ENCODE measurements around the gene OR8H3.
"Not testable (repeated sequence)": the region's sequence is repeated elsewhere in the genome, so short reads cannot be mapped to it uniquely, and the experiment has no call there.

Gene OR8H3

GRCh38 chr11:56122073-56122472 lies at the start of gene OR8H3:
TSS of gene OR8H3 (plus strand) at chr11:56122373. CDS start at chr11:56122373, 0 bp downstream.
- no peak for DNase-seq

- no peak for DNase-seq
Observed at GRCh38 chr11:56089697-56090096, 32.5 kb upstream of the OR8H3 start.

DNA sequence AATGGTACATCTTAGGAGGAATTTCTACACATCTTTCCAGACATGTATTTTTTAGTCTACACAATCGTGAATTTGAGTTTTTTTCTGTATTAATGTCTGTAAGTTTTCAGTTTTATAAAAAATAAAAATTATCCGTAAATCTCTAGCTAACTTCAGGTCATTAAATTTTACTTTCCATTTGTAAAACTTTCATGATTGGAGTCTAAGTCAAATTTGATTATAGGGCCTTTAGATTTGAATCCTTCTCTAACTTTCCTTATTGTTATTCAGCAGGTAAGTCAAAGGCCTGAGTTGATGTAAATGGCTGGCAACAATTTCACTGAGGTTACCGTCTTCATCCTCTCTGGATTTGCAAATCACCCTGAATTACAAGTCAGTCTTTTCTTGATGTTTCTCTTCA lies 29.2 kb upstream of the OR8H3 start, which contains the start of gene OR8I2:
Gene OR8I2 (plus strand): TSS at position 301 of the 400 bp plus-strand sequence. CDS start 0 bp downstream, at position 301.
- no peak for DNase-seq

GRCh38 chr11:56103210-56103737 lies 18.9 kb upstream of the OR8H3 start, which contains the start of gene OR8H2:
TSS of gene OR8H2 (plus strand) at chr11:56103687. CDS start at chr11:56105043, 1,356 bp downstream.
- DNase-seq: no peak

DNA sequence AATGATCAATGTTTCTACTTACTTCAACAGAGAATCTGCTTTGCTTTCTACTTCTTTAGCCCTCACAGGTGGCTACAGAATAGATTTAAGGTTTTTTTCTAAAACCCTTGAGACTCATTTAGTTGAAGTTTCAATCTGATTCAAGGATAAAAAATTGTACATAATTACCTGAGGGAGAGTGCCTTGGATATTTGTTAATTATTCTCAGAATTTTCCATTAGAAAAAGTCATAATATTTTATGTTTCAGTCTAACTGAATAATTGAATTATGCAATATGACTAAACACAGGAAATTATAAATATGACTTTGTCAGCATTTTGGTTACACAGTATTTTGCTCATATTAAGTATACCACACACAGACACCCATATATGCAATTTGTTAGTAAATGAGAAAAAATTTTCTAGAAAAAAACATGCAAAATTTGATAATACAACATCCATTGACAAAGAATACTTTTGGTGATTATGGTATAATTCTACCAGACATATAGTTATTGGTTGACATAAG lies 18.0 kb downstream of the OR8H3 start, which contains the start of gene OR8J3:
Gene OR8J3 (minus strand): TSS at position 51 of the 511 bp plus-strand sequence. CDS start 2,483 bp downstream, outside the sequence.
- DNase-seq: no peak

- DNase-seq: not testable (repeated sequence)
Observed at GRCh38 chr11:56143681-56144080, 21.5 kb downstream of the OR8H3 start.

DNA sequence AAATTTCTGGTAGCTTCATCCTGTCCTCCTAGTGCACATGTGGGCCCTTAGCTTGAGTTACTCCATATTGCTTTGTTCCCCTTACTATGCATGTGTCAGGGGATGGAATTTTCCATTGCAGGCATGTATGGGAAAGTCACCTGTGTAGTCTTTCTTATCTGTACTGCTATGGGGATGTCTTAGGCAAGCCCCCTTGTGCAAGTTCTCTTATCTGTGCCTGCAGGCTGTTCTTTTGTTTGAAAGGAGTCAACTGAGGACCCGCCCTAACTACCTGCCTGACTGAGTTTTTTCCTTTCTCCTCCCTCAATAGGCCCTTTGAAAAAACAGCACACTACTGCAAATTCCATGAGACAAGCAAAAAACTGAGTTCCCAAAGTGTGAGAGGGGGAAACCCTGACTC lies 29.2 kb downstream of the OR8H3 start:
- no peak for DNase-seq

GRCh38 chr11:56152333-56152732 lies 30.2 kb downstream of the OR8H3 start:
- no peak for DNase-seq

GRCh38 chr11:56160217-56160616 lies 38.0 kb downstream of the OR8H3 start, which contains the start of gene OR8K5:
TSS of gene OR8K5 (minus strand) at chr11:56160317. CDS start at chr11:56160317, 0 bp downstream.
- no peak for DNase-seq

DNA sequence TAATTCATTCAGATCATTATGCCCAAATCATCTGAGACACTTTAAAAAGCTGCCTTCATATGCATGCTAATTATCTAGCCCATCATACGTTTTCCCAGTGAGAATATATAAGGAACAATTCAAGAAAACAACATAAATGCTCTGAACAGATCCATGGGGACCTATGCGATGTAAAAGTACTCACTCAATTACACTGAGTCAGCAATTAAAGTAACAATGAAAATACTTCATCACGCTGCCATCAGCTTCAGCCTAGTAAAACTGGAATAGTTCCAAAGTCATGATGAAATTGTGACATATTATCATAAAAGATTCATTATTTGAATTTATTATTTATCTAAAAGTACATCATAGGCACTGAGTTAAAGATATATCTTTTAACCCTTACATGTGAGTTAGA lies 41.6 kb downstream of the OR8H3 start:
- DNase-seq: no peak

DNA sequence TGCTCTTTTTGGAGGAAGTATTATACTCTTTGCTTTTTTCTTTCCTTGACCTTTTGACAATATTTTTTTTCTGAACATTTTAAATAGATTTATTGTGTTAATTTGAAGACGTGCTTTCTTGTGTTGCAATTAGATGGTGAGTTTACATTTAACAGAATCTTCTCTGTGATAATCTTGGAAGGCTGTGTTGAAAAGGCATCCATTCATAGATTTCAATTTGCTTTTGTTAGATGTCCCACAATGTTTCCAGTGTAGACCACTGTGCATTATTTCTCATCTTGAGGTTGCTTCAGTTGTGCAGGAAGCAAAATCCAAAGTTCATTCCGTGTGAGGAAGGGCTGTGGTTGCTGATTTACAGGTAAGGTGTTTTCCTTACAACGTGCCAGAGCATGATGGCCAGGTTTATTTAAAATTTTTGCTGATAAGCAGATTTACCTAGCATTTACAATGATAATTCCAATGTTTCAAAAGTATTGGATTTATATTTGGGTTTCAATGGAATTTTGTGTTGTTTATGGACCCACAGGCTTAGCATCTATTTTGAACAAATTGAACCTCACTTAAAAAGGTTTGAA lies 50.2 kb downstream of the OR8H3 start:
- DNase-seq: no peak
